ENCODE results near the gene PPARD. TPM values are rescaled to one million over a fixed set of nuclear protein-coding genes. Genes with fewer than 3 reads are reported as not detected.

PPARD gene
- polyA plus RNA-seq, 2 of the 4 experiments (the other 2 are of a cell fraction) = 3.8 to 5.9 TPM

GRCh38 chr6:35371494-35372262 is 29.3 kb downstream of the PPARD start:
- TF ChIP-seq RAD21 (conservative IDR thresholded peaks at IDR 0.05 in 1 of 2, IDR thresholded peaks at IDR 0.05 in 1 of 2) = no peak
- no peak for TF ChIP-seq ZSCAN20 (CRISPR knock-in tag; IDR thresholded peaks at IDR 0.05)
- no peak for TF ChIP-seq ZC3H11A (IDR thresholded peaks at IDR 0.05)
- no peak for TF ChIP-seq TFCP2L1 (CRISPR knock-in tag; IDR thresholded peaks at IDR 0.05)
- TF ChIP-seq MAX (IDR thresholded peaks at IDR 0.05) = no peak
- DNase-seq (ENCODE audit: low read depth in 1 of 2, low spot score in 1 of 2) = no peak
- peak overlapping the region in 1 of 2 experiments; percentile 85; a peak in 3 of 6 replicates for H3K27ac ChIP-seq
- peaks cover 34% of the 10 kb centered on the region for H3K4me1 ChIP-seq
- 89% methylated on average over 8 of the region's 8 CpGs for WGBS (ENCODE audit: missing lambda C conversion rate)
- CTCF ChIA-PET = interaction anchor here (0.6 to 1.8 kb wide), 3 partner anchors 19 to 387 kb away, joined by 3 to 9 read pairs (median 3); no protein-coding TSS in a partner anchor
- no peak overlapping the region for H3K4me2 ChIP-seq
- no peak for ATAC-seq
- POLR2A ChIA-PET = no interaction called here
- no peaks in the 10 kb centered on the region for H3K9me3 ChIP-seq
- H3K4me3 ChIP-seq = no peak overlapping the region
- FAIRE-seq = no peak

DNA sequence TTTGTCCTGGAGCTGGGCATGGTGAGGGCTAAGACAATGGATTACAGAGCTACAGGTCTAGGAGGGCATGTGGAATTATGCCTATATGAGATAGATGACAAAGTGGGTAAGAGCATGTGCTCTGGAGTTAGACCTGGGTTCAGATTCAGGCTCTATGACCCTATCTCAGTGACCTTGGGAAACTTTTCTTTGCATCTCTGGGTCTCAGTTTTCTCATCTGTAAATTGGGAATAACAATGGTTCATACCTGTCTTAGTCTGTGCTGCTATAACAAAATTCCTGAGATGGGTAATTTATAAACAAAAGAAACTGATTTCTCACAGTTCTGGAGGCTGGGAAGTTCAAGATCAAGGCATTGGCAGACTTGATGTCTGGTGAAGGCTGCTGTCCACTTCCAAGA is 30.3 kb downstream of the PPARD start:
- Histone ChIP-seq H3K4me3 (no peak overlapping the region), H3K4me1 (peaks cover 34% of the 10 kb centered on the region), H3K27ac (no peak overlapping the region), H3K9me3 (no peaks in the 10 kb centered on the region), H3K4me2 (no peak overlapping the region)
- POLR2A ChIA-PET = no interaction called here
- no peak for DNase-seq (ENCODE audit: low read depth in 1 of 2, low spot score in 1 of 2)
- no peak for FAIRE-seq
- TF ChIP-seq JUNB (IDR thresholded peaks at IDR 0.05) = no peak
- ATAC-seq = no peak
- CTCF ChIA-PET = interaction anchor here (1.1 to 1.8 kb wide), 3 partner anchors 42 to 132 kb away, joined by 3 to 9 read pairs (median 3); no protein-coding TSS in a partner anchor

- no peaks in the 10 kb centered on the region for H3K9me3 ChIP-seq
- H3K4me2 ChIP-seq = no peak overlapping the region
- TF ChIP-seq, protein P1, sequence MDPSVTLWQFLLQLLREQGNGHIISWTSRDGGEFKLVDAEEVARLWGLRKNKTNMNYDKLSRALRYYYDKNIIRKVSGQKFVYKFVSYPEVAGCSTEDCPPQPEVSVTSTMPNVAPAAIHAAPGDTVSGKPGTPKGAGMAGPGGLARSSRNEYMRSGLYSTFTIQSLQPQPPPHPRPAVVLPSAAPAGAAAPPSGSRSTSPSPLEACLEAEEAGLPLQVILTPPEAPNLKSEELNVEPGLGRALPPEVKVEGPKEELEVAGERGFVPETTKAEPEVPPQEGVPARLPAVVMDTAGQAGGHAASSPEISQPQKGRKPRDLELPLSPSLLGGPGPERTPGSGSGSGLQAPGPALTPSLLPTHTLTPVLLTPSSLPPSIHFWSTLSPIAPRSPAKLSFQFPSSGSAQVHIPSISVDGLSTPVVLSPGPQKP (IDR thresholded peaks at IDR 0.05; ENCODE audit: low read depth, low read length) = no peak
- TF ChIP-seq POLR2AphosphoS2 (conservative IDR thresholded peaks at IDR 0.05; ENCODE audit: low read length) (no peak), FOXS1 (CRISPR knock-in tag; IDR thresholded peaks at IDR 0.05) (no peak), CEBPB (IDR thresholded peaks at IDR 0.05) (no peak), MAX (IDR thresholded peaks at IDR 0.05) (no peak), EP300 (IDR thresholded peaks at IDR 0.05) (no peak), RFX5 (IDR thresholded peaks at IDR 0.05) (no peak), EHMT2 (IDR thresholded peaks at IDR 0.05; ENCODE audit: low read depth) (no peak), NPAS2 (CRISPR knock-in tag; IDR thresholded peaks at IDR 0.05; ENCODE audit: borderline replicate concordance) (no peak), HEYL (CRISPR knock-in tag; IDR thresholded peaks at IDR 0.05) (no peak), CBX8 (IDR thresholded peaks at IDR 0.05) (no peak)
- ChIA-PET POLR2A (no interaction called here), CTCF (interaction anchor here (0.6 to 1.6 kb wide), 2 partner anchors 34 to 403 kb away, joined by 3 to 6 read pairs; no protein-coding TSS in a partner anchor)
- no peak for DNase-seq (ENCODE audit: low read depth in 1 of 2, low spot score in 1 of 2)
- H3K4me1 ChIP-seq = no peaks in the 10 kb centered on the region; the same call in 2 of the 3 replicates
- H3K27ac ChIP-seq = no peak overlapping the region
- no peak for FAIRE-seq
- WGBS (ENCODE audit: missing lambda C conversion rate) = 100% methylated on average over 2 of the region's 2 CpGs
- no peak for ATAC-seq
- H3K4me3 ChIP-seq = no peak overlapping the region
Observed at GRCh38 chr6:35376281-35376680, 33.9 kb downstream of the PPARD start.

- ChIA-PET POLR2A (no interaction called here), CTCF (interaction anchor here (0.7 kb wide), 1 partner anchor 14 kb away, joined by 3 read pairs; no protein-coding TSS in a partner anchor)
- ATAC-seq = no peak
- H3K9me3 ChIP-seq = no peaks in the 10 kb centered on the region
- FAIRE-seq = no peak
- no peak overlapping the region for H3K27ac ChIP-seq
- no peak for DNase-seq (ENCODE audit: low read depth in 1 of 2, low spot score in 1 of 2)
- no peak overlapping the region for H3K4me2 ChIP-seq
- H3K4me3 ChIP-seq = no peak overlapping the region
- H3K4me1 ChIP-seq = no peaks in the 10 kb centered on the region
- 97% methylated on average over 7 of the region's 7 CpGs for WGBS (ENCODE audit: missing lambda C conversion rate)
- no peak for TF ChIP-seq HOXA7 (CRISPR knock-in tag; IDR thresholded peaks at IDR 0.05)
- TF ChIP-seq, protein P2, sequence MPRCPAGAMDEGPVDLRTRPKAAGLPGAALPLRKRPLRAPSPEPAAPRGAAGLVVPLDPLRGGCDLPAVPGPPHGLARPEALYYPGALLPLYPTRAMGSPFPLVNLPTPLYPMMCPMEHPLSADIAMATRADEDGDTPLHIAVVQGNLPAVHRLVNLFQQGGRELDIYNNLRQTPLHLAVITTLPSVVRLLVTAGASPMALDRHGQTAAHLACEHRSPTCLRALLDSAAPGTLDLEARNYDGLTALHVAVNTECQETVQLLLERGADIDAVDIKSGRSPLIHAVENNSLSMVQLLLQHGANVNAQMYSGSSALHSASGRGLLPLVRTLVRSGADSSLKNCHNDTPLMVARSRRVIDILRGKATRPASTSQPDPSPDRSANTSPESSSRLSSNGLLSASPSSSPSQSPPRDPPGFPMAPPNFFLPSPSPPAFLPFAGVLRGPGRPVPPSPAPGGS (IDR thresholded peaks at IDR 0.05) = no peak
- no peak for TF ChIP-seq EHMT2 (IDR thresholded peaks at IDR 0.05; ENCODE audit: low read depth)
- TF ChIP-seq KDM5A (IDR thresholded peaks at IDR 0.05) = no peak
- no peak for TF ChIP-seq HDAC2 (IDR thresholded peaks at IDR 0.05)
- no peak for TF ChIP-seq FOSB (CRISPR knock-in tag; IDR thresholded peaks at IDR 0.05)
- no peak for TF ChIP-seq MAFK (IDR thresholded peaks at IDR 0.05; ENCODE audit: partially characterized antibody)
- TF ChIP-seq MYC (IDR thresholded peaks at IDR 0.05; ENCODE audit: borderline replicate concordance, low read length) = no peak
- TF ChIP-seq FOXS1 (CRISPR knock-in tag; IDR thresholded peaks at IDR 0.05) = no peak
- TF ChIP-seq POLR2AphosphoS2 (conservative IDR thresholded peaks at IDR 0.05; ENCODE audit: low read length) = no peak
- no peak for TF ChIP-seq REST (IDR thresholded peaks at IDR 0.05)
Observed at GRCh38 chr6:35377002-35377401, 34.6 kb downstream of the PPARD start.
